BJ (cell line): ENCODE data around the gene PHOSPHO1. TPM values are rescaled to one million over a fixed set of nuclear protein-coding genes. Genes with fewer than 3 reads are reported as not detected.

ENCODE experiments used
- CTCF ChIA-PET: fragments of 350-600 bp; formaldehyde crosslinking; extraction: SDS; loops from one replicate; lab custom pipeline; 2021; ENCODE audit warnings: antibody characterized with exemption, inconsistent platforms; lab: Yijun Ruan, JAX
- POLR2A ChIA-PET: fragments of 300-600 bp; sonication (Branson Sonifier 250); formaldehyde crosslinking; extraction: SDS; loops from one replicate; lab custom pipeline; 2021; ENCODE audit warnings: antibody characterized with exemption; lab: Charles Lee
- DNase-seq: peaks from one replicate; pipeline ENCODE4 v3.0.0-alpha.2; 2011; ENCODE audit warnings: low read depth
- H3K27me3 ChIP-seq: 2 replicates; pipeline ENCODE4 v1.6.0; 2011; ENCODE audit warnings: low read length; ENCODE audit not compliant: control insufficient read depth, insufficient read depth
- H3K36me3 ChIP-seq: 2 replicates; pipeline ENCODE4 v1.5.1; 2011; ENCODE audit warnings: low read length; ENCODE audit not compliant: control insufficient read depth, insufficient read depth
- H3K4me3 ChIP-seq: 2 replicates; pipeline ENCODE4 v1.5.1; 2011; ENCODE audit warnings: low read depth, mild to moderate bottlenecking, control low read depth, low read length
- polyA plus RNA-seq: library from polyadenylated mRNA; depleted of rRNA; stranded (reverse); fragments of >200 nt; gene quantifications from 2 replicates; pipeline ENCODE4 v1.2.3, GENCODE V29; 2011
- TF ChIP-seq, protein P1 (sequence below): IDR thresholded peaks from 2 replicates; pipeline ENCODE4 v1.5.1; 2011; ENCODE audit warnings: low read depth, mild to moderate bottlenecking, control low read depth, inconsistent platforms, low read length, moderate library complexity; ENCODE audit not compliant: insufficient read depth

PHOSPHO1 gene
- polyA plus RNA-seq, 1 experiment, result 0.11 TPM

DNA sequence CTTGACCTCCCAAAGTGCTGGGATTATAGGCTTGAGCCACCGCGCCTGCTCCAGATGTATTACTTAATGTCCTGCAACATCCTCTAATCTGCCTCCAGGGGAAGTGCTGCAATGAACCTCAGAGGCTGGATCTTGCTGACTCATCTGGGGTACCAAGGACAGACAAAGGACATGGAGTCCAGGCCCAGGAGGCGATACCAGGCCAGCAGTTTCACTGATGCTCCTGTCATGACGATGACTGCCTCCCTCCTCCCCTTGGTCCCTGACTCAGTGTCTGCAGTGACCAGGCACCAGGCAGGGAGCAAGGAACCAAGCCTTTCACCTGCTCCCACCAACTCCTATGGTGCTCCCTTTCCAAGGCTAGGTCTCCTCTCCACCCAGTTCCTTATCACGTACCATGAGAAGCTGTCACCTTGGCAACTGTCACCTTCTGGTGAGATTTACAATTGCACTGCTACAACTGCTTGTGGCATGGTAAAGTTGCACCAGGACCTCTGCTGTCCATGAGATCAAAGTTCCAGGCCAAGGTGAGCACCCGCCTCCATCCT lies 21.6 kb upstream of the PHOSPHO1 start:
- CTCF ChIA-PET, result no interaction called here
- Histone ChIP-seq H3K36me3 (no peaks in the 10 kb centered on the region), H3K4me3 (no peak overlapping the region), H3K27me3 (0 out of 2 replicates have a peak, but pooled peaks cover 3% of the 10 kb centered on the region)
- POLR2A ChIA-PET, result interaction anchor here (0.6 kb wide), 1 partner anchor 316 kb away, joined by 9 read pairs; no protein-coding TSS in a partner anchor
- TF ChIP-seq, protein P1, sequence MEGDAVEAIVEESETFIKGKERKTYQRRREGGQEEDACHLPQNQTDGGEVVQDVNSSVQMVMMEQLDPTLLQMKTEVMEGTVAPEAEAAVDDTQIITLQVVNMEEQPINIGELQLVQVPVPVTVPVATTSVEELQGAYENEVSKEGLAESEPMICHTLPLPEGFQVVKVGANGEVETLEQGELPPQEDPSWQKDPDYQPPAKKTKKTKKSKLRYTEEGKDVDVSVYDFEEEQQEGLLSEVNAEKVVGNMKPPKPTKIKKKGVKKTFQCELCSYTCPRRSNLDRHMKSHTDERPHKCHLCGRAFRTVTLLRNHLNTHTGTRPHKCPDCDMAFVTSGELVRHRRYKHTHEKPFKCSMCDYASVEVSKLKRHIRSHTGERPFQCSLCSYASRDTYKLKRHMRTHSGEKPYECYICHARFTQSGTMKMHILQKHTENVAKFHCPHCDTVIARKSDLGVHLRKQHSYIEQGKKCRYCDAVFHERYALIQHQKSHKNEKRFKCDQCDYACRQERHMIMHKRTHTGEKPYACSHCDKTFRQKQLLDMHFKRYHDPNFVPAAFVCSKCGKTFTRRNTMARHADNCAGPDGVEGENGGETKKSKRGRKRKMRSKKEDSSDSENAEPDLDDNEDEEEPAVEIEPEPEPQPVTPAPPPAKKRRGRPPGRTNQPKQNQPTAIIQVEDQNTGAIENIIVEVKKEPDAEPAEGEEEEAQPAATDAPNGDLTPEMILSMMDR, result no peak
- no peak for DNase-seq

DNA sequence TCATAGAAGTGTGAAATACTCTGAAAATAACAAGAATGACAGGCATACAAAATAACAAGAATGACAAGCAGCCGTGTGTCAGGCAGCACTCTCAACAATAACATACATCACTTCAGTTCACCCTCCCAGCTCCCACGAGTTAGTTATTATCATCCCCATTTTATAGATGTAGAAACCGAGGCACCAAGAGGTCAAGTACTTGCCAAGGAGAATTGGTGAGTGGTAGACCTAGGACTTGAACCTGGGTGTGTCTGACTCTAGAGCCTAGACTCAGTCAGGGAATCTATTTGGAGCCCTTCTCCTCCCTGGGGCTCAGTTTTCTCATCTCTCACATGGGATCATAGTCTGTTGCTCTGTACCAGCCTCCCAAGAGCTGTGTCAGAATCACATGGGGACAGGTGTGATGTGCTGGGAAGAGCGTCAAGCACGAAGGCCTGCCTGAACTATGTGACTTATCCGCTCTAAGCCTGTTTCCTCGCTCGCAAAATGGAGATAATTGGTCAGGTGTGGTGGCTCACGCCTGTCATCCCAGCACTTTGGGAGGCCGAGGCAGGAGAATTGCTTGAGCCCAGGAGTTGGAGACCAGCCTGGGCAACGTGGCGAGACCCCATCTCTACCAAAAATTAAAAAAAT lies 19.4 kb upstream of the PHOSPHO1 start:
- Histone ChIP-seq H3K4me3 (no peak overlapping the region), H3K36me3 (no peaks in the 10 kb centered on the region), H3K27me3 (0 out of 2 replicates have a peak, but pooled peaks cover 3% of the 10 kb centered on the region)
- DNase-seq, result no peak
- TF ChIP-seq, protein P1, result no peak
- CTCF ChIA-PET, result interaction anchor here (0.9 kb wide), 1 partner anchor 22 kb away, joined by 3 read pairs; no protein-coding TSS in a partner anchor
- POLR2A ChIA-PET, result no interaction called here

DNA sequence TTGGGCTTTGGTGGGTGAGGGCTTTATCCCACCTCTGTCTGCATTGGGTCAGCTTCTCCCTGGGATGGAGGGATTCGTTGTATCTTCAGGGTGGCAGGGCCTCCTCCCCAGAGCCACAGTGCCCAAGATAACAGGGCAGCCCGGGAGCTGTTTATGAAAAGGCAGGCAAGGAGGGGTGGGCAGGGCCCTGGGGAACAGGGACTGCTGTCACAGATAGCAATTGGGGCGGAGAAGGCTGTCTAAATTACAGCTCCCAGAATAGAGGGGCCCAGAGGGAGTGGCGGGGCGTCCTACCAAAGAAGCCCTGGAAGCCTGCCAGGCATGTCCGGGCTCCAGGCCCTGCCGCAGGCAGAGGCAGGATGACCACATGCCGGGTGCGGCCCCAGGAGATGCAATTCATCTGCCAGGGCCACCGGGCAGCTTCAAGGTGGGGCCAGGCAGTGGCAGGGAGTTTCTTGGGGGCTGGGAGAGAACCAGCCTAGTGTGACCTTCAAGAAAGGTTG lies 18.8 kb upstream of the PHOSPHO1 start:
- H3K27me3 ChIP-seq, result 0 out of 2 replicates have a peak, but pooled peaks cover 3% of the 10 kb centered on the region
- H3K4me3 ChIP-seq, result no peak overlapping the region
- ChIA-PET POLR2A (no interaction called here), CTCF (interaction anchor here (1.8 kb wide), 1 partner anchor 41 kb away, joined by 5 read pairs; no protein-coding TSS in a partner anchor)
- TF ChIP-seq, protein P1, result no peak
- no peaks in the 10 kb centered on the region for H3K36me3 ChIP-seq
- no peak for DNase-seq

DNA sequence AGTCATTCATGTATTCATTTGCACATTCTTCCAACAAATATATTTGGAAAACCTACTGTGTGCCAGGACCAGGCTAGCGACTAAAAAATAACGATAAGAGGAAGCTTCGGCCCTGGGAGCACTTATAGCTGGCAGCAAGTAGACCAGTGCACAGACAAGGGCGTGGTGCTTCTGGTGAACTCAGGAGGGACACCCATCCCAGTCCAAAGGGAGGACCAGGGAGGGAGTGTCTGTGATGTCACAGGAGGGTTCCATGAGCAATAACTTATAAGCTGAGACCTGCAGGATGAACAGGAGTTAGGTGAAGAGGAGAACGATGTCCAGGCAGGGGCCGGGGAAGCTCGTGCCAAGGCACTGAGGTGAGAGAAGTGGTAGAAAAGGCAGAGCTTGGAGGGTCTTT lies 17.4 kb upstream of the PHOSPHO1 start:
- CTCF ChIA-PET, result interaction anchor here (1.8 kb wide), 1 partner anchor 42 kb away, joined by 5 read pairs; no protein-coding TSS in a partner anchor
- Histone ChIP-seq H3K4me3 (no peak overlapping the region), H3K27me3 (peaks cover 3% of the 10 kb centered on the region; the same call in 1 of the 2 replicates), H3K36me3 (no peaks in the 10 kb centered on the region)
- DNase-seq, result no peak
- POLR2A ChIA-PET, result no interaction called here
- TF ChIP-seq, protein P1, result no peak

DNA sequence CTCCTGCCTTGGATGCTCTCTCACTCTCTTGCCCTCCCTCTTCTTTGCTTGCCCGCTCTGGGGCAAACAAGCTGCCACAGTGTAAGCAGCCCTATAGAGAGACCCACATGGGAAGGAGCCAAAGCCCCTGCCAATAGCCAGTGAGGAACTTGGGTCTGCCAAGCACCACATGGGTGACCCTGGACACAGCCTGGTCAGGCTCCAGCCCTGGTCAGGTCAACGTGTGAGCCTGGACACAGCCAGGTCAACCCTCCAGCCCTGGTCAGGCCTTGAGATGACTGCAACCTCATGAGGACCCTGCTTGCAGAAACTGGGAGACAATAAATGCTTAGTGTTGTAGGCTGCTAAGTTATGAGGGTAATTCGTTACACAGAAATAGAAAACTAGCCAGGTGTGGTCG lies 14.3 kb upstream of the PHOSPHO1 start:
- Histone ChIP-seq H3K27me3 (peaks cover 3% of the 10 kb centered on the region), H3K4me3 (no peak overlapping the region), H3K36me3 (no peaks in the 10 kb centered on the region)
- ChIA-PET CTCF (interaction anchor here (1.1 to 1.6 kb wide), 2 partner anchors 14 to 17 kb away, joined by 3 to 5 read pairs; no protein-coding TSS in a partner anchor), POLR2A (no interaction called here)
- no peak for DNase-seq
- TF ChIP-seq, protein P1, result no peak
